Endothelial cell of umbilical vein (primary cell): ENCODE data around the gene RYR2. TPM values are rescaled to one million over a fixed set of nuclear protein-coding genes. Genes with fewer than 3 reads are reported as not detected.

ENCODE experiments used
- BruUV-seq: library from RNA; stranded (reverse); fragments of 400-500 nt; replicated peaks from 2 replicates; lab custom pipeline; 2021; lab: Mats Ljungman, UMichigan
- CTCF ChIA-PET: fragments of 300-600, 350-600 bp; sonication (Branson Sonifier 250); formaldehyde crosslinking; loops from one replicate; lab custom pipeline; 2021; ENCODE audit warnings: antibody characterized with exemption, inconsistent platforms; lab: Charles Lee
- POLR2A ChIA-PET: fragments of 300-600, 350-600 bp; sonication (Branson Sonifier 250); formaldehyde crosslinking; loops from one replicate; lab custom pipeline; 2021; ENCODE audit warnings: antibody characterized with exemption, inconsistent platforms; lab: Charles Lee
- DNase-seq: peaks from one replicate; pipeline ENCODE4 v3.0.0-alpha.2; 2011; ENCODE audit warnings: low read depth, low spot score
- FAIRE-seq: peaks from 2 replicates; lab custom pipeline; 2011; peaks lifted over from hg19 to GRCh38; lab: Jason Lieb, UNC
- H2AFZ ChIP-seq: 2 replicates; pipeline ENCODE4 v1.6.0; 2012; ENCODE audit warnings: low read depth, low read length, control low read depth, inconsistent platforms
- H3K27ac ChIP-seq: 2 replicates; pipeline ENCODE4 v1.5.1; 2011; ENCODE audit warnings: low read depth, mild to moderate bottlenecking, control low read depth, low read length, moderate library complexity; ENCODE audit not compliant: insufficient read depth
- H3K27me3 ChIP-seq, 2 experiments: 2 replicates each; pipeline versions ENCODE4 v1.6.0 to v1.6.1; 2011; ENCODE audit warnings: low read length in 2 of 2, mixed read lengths in 1 of 2; ENCODE audit not compliant: control insufficient read depth in 2 of 2, insufficient read depth in 2 of 2
- H3K36me3 ChIP-seq, 2 experiments: 2 replicates in 1 of 2; 3 replicates in 1 of 2; pipeline ENCODE4 v1.5.1; 2011; ENCODE audit warnings: low read length in 2 of 2, mild to moderate bottlenecking in 1 of 2, moderate library complexity in 1 of 2; ENCODE audit not compliant: control insufficient read depth in 2 of 2, insufficient read depth in 2 of 2; ENCODE audit errors: extremely low read depth in 1 of 2
- H3K4me1 ChIP-seq: 3 replicates; pipeline ENCODE4 v1.5.1; 2011; ENCODE audit warnings: mild to moderate bottlenecking, low read length; ENCODE audit not compliant: control insufficient read depth, insufficient read depth; ENCODE audit errors: extremely low read depth
- H3K4me2 ChIP-seq: 2 replicates; pipeline ENCODE4 v1.6.1; 2011; ENCODE audit warnings: low read length, control low read depth, mixed read lengths; ENCODE audit not compliant: insufficient read depth
- H3K4me3 ChIP-seq, 3 experiments: fragments of 200-600 bp in 1 of 3; sonication (generic), shearing (Covaris generic) in 1 of 3; replicated peaks in 1 of 3; 2 replicates each; pipeline ENCODE4 v1.5.1; 2011 to 2016; ENCODE audit warnings: control low read depth in 3 of 3, low read length in 3 of 3, mild to moderate bottlenecking in 2 of 3, inconsistent platforms in 1 of 3, low read depth in 1 of 3, moderate library complexity in 1 of 3; ENCODE audit not compliant: insufficient read depth in 1 of 3
- H3K79me2 ChIP-seq: 2 replicates; pipeline ENCODE4 v1.6.0; 2012; ENCODE audit warnings: low read length, inconsistent platforms; ENCODE audit not compliant: control insufficient read depth, insufficient read depth
- H3K9ac ChIP-seq: replicated peaks from 2 replicates; pipeline ENCODE3; 2011; ENCODE audit warnings: low read length, control low read depth; ENCODE audit not compliant: insufficient read depth; ENCODE audit errors: extremely low read depth
- H3K9me1 ChIP-seq: replicated peaks from 3 replicates; pipeline ENCODE4 v1.6.0; 2011; ENCODE audit warnings: mild to moderate bottlenecking, low read length; ENCODE audit not compliant: control insufficient read depth, insufficient read depth; ENCODE audit errors: extremely low read depth
- H3K9me3 ChIP-seq: replicated peaks from 2 replicates; pipeline ENCODE4 v1.5.1; 2012; ENCODE audit warnings: low read length, inconsistent platforms; ENCODE audit not compliant: control insufficient read depth, insufficient read depth
- H4K20me1 ChIP-seq: replicated peaks from 2 replicates; pipeline ENCODE3; 2011; ENCODE audit warnings: mild to moderate bottlenecking, low read length; ENCODE audit not compliant: control insufficient read depth, insufficient read depth; ENCODE audit errors: extremely low read depth
- CTCF ChIP-seq, 2 donors: IDR thresholded peaks; 1 replicate in 1 of 2; 2 replicates in 1 of 2; pipeline ENCODE4 v1.5.1; 2011; ENCODE audit warnings: low read length in 2 of 2, mild to moderate bottlenecking in 2 of 2, moderate library complexity in 2 of 2, control low read depth in 1 of 2, inconsistent platforms in 1 of 2, low read depth in 1 of 2; ENCODE audit not compliant: insufficient read depth in 1 of 2; ENCODE audit errors: extremely low read depth in 1 of 2
- EZH2 ChIP-seq: IDR thresholded peaks from 2 replicates; pipeline ENCODE4 v1.6.1; 2012; ENCODE audit warnings: borderline replicate concordance, low read depth, mild to moderate bottlenecking, moderate library complexity, low read length, inconsistent platforms; ENCODE audit not compliant: severe bottlenecking
- FOS ChIP-seq: IDR thresholded peaks from 2 replicates; pipeline ENCODE4 v1.6.1; 2011; ENCODE audit warnings: mild to moderate bottlenecking, low read length, moderate library complexity, borderline replicate concordance; ENCODE audit not compliant: insufficient read depth
- GATA2 ChIP-seq: IDR thresholded peaks from 2 replicates; pipeline ENCODE4 v1.7.0; 2011; ENCODE audit warnings: low read depth, mild to moderate bottlenecking, moderate library complexity, mixed read lengths, low read length; ENCODE audit not compliant: insufficient read length, insufficient read depth
- JUN ChIP-seq: IDR thresholded peaks from 2 replicates; pipeline ENCODE4 v1.6.1; 2011; ENCODE audit warnings: borderline replicate concordance, low read depth; ENCODE audit not compliant: insufficient read length, insufficient read depth
- MAX ChIP-seq: IDR thresholded peaks from 2 replicates; pipeline ENCODE4 v1.6.1; 2011; ENCODE audit not compliant: insufficient read depth, insufficient read length
- MYC ChIP-seq: IDR thresholded peaks from one replicate; pipeline ENCODE4 v1.6.1; 2011; ENCODE audit warnings: mild to moderate bottlenecking, low read depth, low read length
- POLR2A ChIP-seq: IDR thresholded peaks from 2 replicates; pipeline ENCODE4 v1.6.1; 2012; ENCODE audit warnings: low read depth, mild to moderate bottlenecking, control low read depth, low read length
- POLR2AphosphoS5 ChIP-seq: IDR thresholded peaks from 2 replicates; pipeline ENCODE4 v1.6.1; 2012; ENCODE audit warnings: low read depth, mild to moderate bottlenecking, control low read depth, low read length, moderate library complexity; ENCODE audit not compliant: insufficient read depth
- dilution Hi-C: fragments of 300-500 bp; cut with MboI; formaldehyde crosslinking; loops from one replicate; pipeline ENCODE4 v1.15.0; 2019; ENCODE audit warnings: low sequenced_read_pairs; ENCODE audit not compliant: extremely low pct_ligation_motif_present
- intact Hi-C: fragments of 100-400 bp; cut with micrococcal nuclease; formaldehyde crosslinking; loops from one replicate; pipeline ENCODE4 v1.10.0; 2022
- polyA plus RNA-seq, 4 experiments: library from polyadenylated mRNA; depleted of rRNA in 3 of 4; stranded (reverse) in 3 of 4; unstranded in 1 of 4; fragments of >200 nt; gene quantifications; 2 replicates each; pipeline versions ENCODE4 v1.2.1 to v1.2.3, GENCODE V29; 2011 to 2012; ENCODE audit warnings: missing spikeins in 1 of 4
- total RNA-seq: library from RNA; stranded (reverse); gene quantifications from 2 replicates; pipeline ENCODE4 v1.2.3, GENCODE V29; 2021

Gene RYR2
- total and polyA plus RNA-seq, 2 donors (not counting 3 experiments of a cell fraction or from before 2014, with no cell fraction given): not detected

- intact Hi-C loops: no loop called here
- Histone ChIP-seq H3K27ac (no peak overlapping the region), H3K4me2 (no peak overlapping the region), H3K9me3 (peaks cover 2% of the 10 kb centered on the region), H3K9ac (no peak overlapping the region), H4K20me1 (no peaks in the 10 kb centered on the region), H2AFZ (no peak overlapping the region), H3K36me3 (no peaks in the 10 kb centered on the region), H3K9me1 (no peaks in the 10 kb centered on the region), H3K27me3 (no peaks in the 10 kb centered on the region), H3K79me2 (no peaks in the 10 kb centered on the region), H3K4me3 (no peak overlapping the region), H3K4me1 (no peaks in the 10 kb centered on the region)
- no peak for TF ChIP-seq FOS
- TF ChIP-seq EZH2: no peak
- TF ChIP-seq CTCF (IDR thresholded peaks at IDR 0.05; ENCODE audit: extremely low read depth in 1 of 2, insufficient read depth in 1 of 2, low read depth in 1 of 2, low read length in 2 of 2): no peak
- no peak for TF ChIP-seq JUN
- TF ChIP-seq MYC: no peak
- TF ChIP-seq MAX: no peak
- no peak for TF ChIP-seq POLR2A
- TF ChIP-seq POLR2AphosphoS5: no peak
- TF ChIP-seq GATA2: no peak
- DNase-seq (no peak), FAIRE-seq (no peak)
- BruUV-seq: no TSS peak
- CTCF ChIA-PET: no interaction called here
- POLR2A ChIA-PET: no interaction called here
- dilution Hi-C loops: no loop called here
Measured at GRCh38 chr1:237013608-237014007, 28.4 kb upstream of the RYR2 start.
